Bladder microvascular endothelial cell (primary cell): ENCODE measurements around the gene RBMXL2. TPM values are rescaled to one million over a fixed set of nuclear protein-coding genes. Genes with fewer than 3 reads are reported as not detected.

ENCODE experiments used
- total RNA-seq: library from RNA; depleted of rRNA; stranded (reverse); fragments of >200 nt; gene quantifications from 2 replicates; pipeline ENCODE4 v1.2.3, GENCODE V29; 2014

RBMXL2 gene
- total RNA-seq, result not detected in 2 replicates

GRCh38 chr11:7088921-7089320 is at the start of gene RBMXL2:
RBMXL2 (plus strand) TSS chr11:7088998; CDS start chr11:7089121, 123 bp downstream.

Other genes with a start within 250 kb of the RBMXL2 start
- gene OR10A5, start 243.3 kb upstream of the RBMXL2 start, total RNA-seq, result not detected in 2 replicates
- not detected in 2 replicates for gene OR10A2, start 225.9 kb upstream of the RBMXL2 start, total RNA-seq
- not detected in 2 replicates for gene OR10A4, start 212.4 kb upstream of the RBMXL2 start, total RNA-seq
- gene OR2D2, start 196.5 kb upstream of the RBMXL2 start, total RNA-seq, result 0.16 and 0.19 TPM in 2 replicates
- gene OR2D3, start 168.0 kb upstream of the RBMXL2 start, total RNA-seq, result not detected in 2 replicates
- gene ZNF215, start 162.6 kb upstream of the RBMXL2 start, total RNA-seq, result 1.4 and 2.3 TPM in 2 replicates
- gene ZNF214, start 68.7 kb upstream of the RBMXL2 start, total RNA-seq, result 0.65 and 1.8 TPM in 2 replicates
- gene NLRP14, start 68.5 kb upstream of the RBMXL2 start, total RNA-seq, result under 0.01 TPM in 1 of 2 replicates, not detected in the other
- gene SYT9, start 162.9 kb downstream of the RBMXL2 start, total RNA-seq, result under 0.01 and 1.6 TPM in 2 replicates